Measurements from ENCODE around the gene KRT75.

KRT75 gene

GRCh38 chr12:52428121-52428520, 6.0 kb downstream of the KRT75 start:
- no peak overlapping the region for H3K27ac ChIP-seq (ENCODE audit: poor library complexity, severe bottlenecking)
- H3K9me3 ChIP-seq (ENCODE audit: severe bottlenecking), result no peaks in the 10 kb centered on the region
- DNase-seq (ENCODE audit: low spot score) (no peak), ATAC-seq (ENCODE audit: low read depth) (no peak)
- H3K4me3 ChIP-seq (ENCODE audit: severe bottlenecking), result no peak overlapping the region
- no peak for TF ChIP-seq CTCF (IDR thresholded peaks at IDR 0.05; ENCODE audit: poor library complexity, severe bottlenecking)
- H3K36me3 ChIP-seq (ENCODE audit: low read depth), result no peaks in the 10 kb centered on the region
- H3K4me1 ChIP-seq (ENCODE audit: insufficient read depth, poor library complexity, severe bottlenecking), result peaks cover 3% of the 10 kb centered on the region
- no peaks in the 10 kb centered on the region for H3K27me3 ChIP-seq (ENCODE audit: insufficient read depth, poor library complexity, severe bottlenecking)

- no peak for DNase-seq (ENCODE audit: low spot score)
- peak; percentile 69 for ATAC-seq (ENCODE audit: low read depth)
- H3K27me3 ChIP-seq (ENCODE audit: insufficient read depth, poor library complexity, severe bottlenecking), result no peaks in the 10 kb centered on the region
These were observed 7.1 kb downstream of the KRT75 start for GRCh38 chr12:52427083-52427482.

GRCh38 chr12:52426034-52426433, 8.1 kb downstream of the KRT75 start:
- Histone ChIP-seq H3K27me3 (ENCODE audit: insufficient read depth, poor library complexity, severe bottlenecking) (no peaks in the 10 kb centered on the region), H3K36me3 (ENCODE audit: low read depth) (no peaks in the 10 kb centered on the region), H3K4me1 (ENCODE audit: insufficient read depth, poor library complexity, severe bottlenecking) (peaks cover 3% of the 10 kb centered on the region), H3K4me3 (ENCODE audit: severe bottlenecking) (no peak overlapping the region), H3K27ac (ENCODE audit: poor library complexity, severe bottlenecking) (no peak overlapping the region), H3K9me3 (ENCODE audit: severe bottlenecking) (no peaks in the 10 kb centered on the region)
- ATAC-seq (ENCODE audit: low read depth) (no peak), DNase-seq (ENCODE audit: low spot score) (no peak)
- TF ChIP-seq CTCF (IDR thresholded peaks at IDR 0.05; ENCODE audit: poor library complexity, severe bottlenecking), result no peak

More at GRCh38 chr12:52427083-52427482, 7.1 kb downstream of the KRT75 start:
- H3K36me3 ChIP-seq (ENCODE audit: low read depth), result no peaks in the 10 kb centered on the region
- H3K4me3 ChIP-seq (ENCODE audit: severe bottlenecking), result no peak overlapping the region
- no peak overlapping the region for H3K27ac ChIP-seq (ENCODE audit: poor library complexity, severe bottlenecking)
- TF ChIP-seq CTCF (IDR thresholded peaks at IDR 0.05; ENCODE audit: poor library complexity, severe bottlenecking), result no peak
- peaks cover 3% of the 10 kb centered on the region for H3K4me1 ChIP-seq (ENCODE audit: insufficient read depth, poor library complexity, severe bottlenecking)
- no peaks in the 10 kb centered on the region for H3K9me3 ChIP-seq (ENCODE audit: severe bottlenecking)

- no peak overlapping the region for H3K27ac ChIP-seq (ENCODE audit: poor library complexity, severe bottlenecking)
- H3K9me3 ChIP-seq (ENCODE audit: severe bottlenecking), result no peaks in the 10 kb centered on the region
- no peak for TF ChIP-seq CTCF (IDR thresholded peaks at IDR 0.05; ENCODE audit: poor library complexity, severe bottlenecking)
- H3K27me3 ChIP-seq (ENCODE audit: insufficient read depth, poor library complexity, severe bottlenecking), result no peaks in the 10 kb centered on the region
- no peaks in the 10 kb centered on the region for H3K36me3 ChIP-seq (ENCODE audit: low read depth)
- no peak overlapping the region for H3K4me3 ChIP-seq (ENCODE audit: severe bottlenecking)
- no peak for ATAC-seq (ENCODE audit: low read depth)
- H3K4me1 ChIP-seq (ENCODE audit: insufficient read depth, poor library complexity, severe bottlenecking), result peaks cover 3% of the 10 kb centered on the region
- DNase-seq (ENCODE audit: low spot score), result no peak
These were observed 8.7 kb downstream of the KRT75 start for GRCh38 chr12:52425466-52425865.

GRCh38 chr12:52423661-52424500, 10.3 kb downstream of the KRT75 start:
- H3K4me1 ChIP-seq (ENCODE audit: insufficient read depth, poor library complexity, severe bottlenecking), result peaks cover 3% of the 10 kb centered on the region
- no peaks in the 10 kb centered on the region for H3K9me3 ChIP-seq (ENCODE audit: severe bottlenecking)
- H3K36me3 ChIP-seq (ENCODE audit: low read depth), result no peaks in the 10 kb centered on the region
- TF ChIP-seq CTCF (IDR thresholded peaks at IDR 0.05; ENCODE audit: poor library complexity, severe bottlenecking), result no peak
- peak; percentile 15; the same call in 1 of the 3 replicates for ATAC-seq (ENCODE audit: low read depth)
- H3K4me3 ChIP-seq (ENCODE audit: severe bottlenecking), result no peak overlapping the region
- no peak for DNase-seq (ENCODE audit: low spot score)
- no peaks in the 10 kb centered on the region for H3K27me3 ChIP-seq (ENCODE audit: insufficient read depth, poor library complexity, severe bottlenecking)
- H3K27ac ChIP-seq (ENCODE audit: poor library complexity, severe bottlenecking), result no peak overlapping the region
